Prostate gland (tissue), 2 donors: ENCODE measurements around the gene WDR82. TPM values are rescaled to one million over a fixed set of nuclear protein-coding genes. Genes with fewer than 3 reads are reported as not detected.

ENCODE experiments used
- DNase-seq: peaks from one replicate; pipeline ENCODE4 v3.0.0-alpha.2; 2019; ENCODE audit warnings: low spot score
- H3K27ac ChIP-seq, 2 donors: fragments of 200-600 bp; sonication (generic); 2 replicates each; pipeline ENCODE4 v1.5.1; 2017 to 2019
- H3K27me3 ChIP-seq: fragments of 200-600 bp; sonication (generic); replicated peaks from 2 replicates; pipeline ENCODE4 v1.5.1; 2019; ENCODE audit not compliant: insufficient read depth
- H3K36me3 ChIP-seq, 2 donors: fragments of 200-600 bp; sonication (generic); 1 replicate in 1 of 2; 2 replicates in 1 of 2; pipeline versions ENCODE4 v1.5.1 to v1.8.1; 2017 to 2019
- H3K4me1 ChIP-seq: fragments of 200-600 bp; sonication (generic); replicated peaks from 2 replicates; pipeline ENCODE4 v1.5.1; 2019
- H3K4me3 ChIP-seq, 2 donors: fragments of 200-600 bp; sonication (generic); 2 replicates each; pipeline ENCODE4 v1.5.1; 2017 to 2019
- H3K9me3 ChIP-seq: fragments of 200-600 bp; sonication (generic); 2 replicates; pipeline ENCODE4 v1.5.1; 2017
- POLR2A ChIP-seq: fragments of 450-650 bp; IDR thresholded peaks from one replicate; pipeline ENCODE4 v1.6.1; 2016; ENCODE audit warnings: antibody characterized with exemption, mild to moderate bottlenecking
- POLR2AphosphoS5 ChIP-seq: sonication (generic); formaldehyde crosslinking; IDR thresholded peaks from one replicate; pipeline ENCODE4 v1.6.1; 2017; ENCODE audit warnings: antibody characterized with exemption
- WGBS: methylation state at CpG from one replicate; pipeline ENCODE4 v1.1.5; 2018; 5-methylcytosine and 5-hydroxymethylcytosine counted together
- intact Hi-C: fragments of 100-400 bp; cut with DNase I; formaldehyde crosslinking; loops from one replicate; pipeline ENCODE4 v1.14.2; 2022
- total RNA-seq, 2 donors: library from RNA; depleted of rRNA; stranded (reverse); fragments of >200 nt; gene quantifications; one replicate each; pipeline ENCODE4 v1.1.0, GENCODE V29; 2016
- TF ChIP-seq, protein P1 (sequence below), 4 experiments: fragments of 200-600 bp in 2 of 4; fragments of 450-650 bp in 2 of 4; sonication (generic) in 2 of 4; IDR thresholded peaks; 1 replicate in 3 of 4; 2 replicates in 1 of 4; pipeline ENCODE4 v1.5.1; 2016 to 2019; ENCODE audit warnings: antibody characterized with exemption in 4 of 4, mild to moderate bottlenecking in 2 of 4, moderate library complexity in 2 of 4

Gene WDR82
- total RNA-seq, 2 donors from 2014 or later = 52.4 to 86.9 TPM

DNA sequence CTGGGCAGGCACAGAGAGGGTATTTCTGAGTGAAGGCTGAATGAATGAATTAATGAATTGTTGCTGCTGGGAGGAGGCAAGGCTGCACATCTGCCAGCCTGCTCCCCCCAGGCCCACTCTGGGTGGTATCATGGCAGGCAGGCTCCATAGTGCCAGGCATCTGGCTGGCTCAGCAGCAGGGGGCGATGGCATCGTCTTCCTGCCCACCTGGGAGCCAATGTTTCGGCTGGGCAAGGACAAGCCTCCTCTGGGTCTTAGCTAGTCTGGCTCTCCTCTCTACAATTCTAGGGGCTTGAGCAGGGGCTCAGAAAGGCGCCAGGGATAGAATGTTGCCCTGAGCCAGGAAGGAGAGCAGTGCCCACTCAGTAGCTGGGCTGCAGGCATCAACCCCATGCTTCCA lies 51.3 kb downstream of the WDR82 start:
- TF ChIP-seq POLR2A (no peak), POLR2AphosphoS5 (no peak)
- TF ChIP-seq, protein P1, sequence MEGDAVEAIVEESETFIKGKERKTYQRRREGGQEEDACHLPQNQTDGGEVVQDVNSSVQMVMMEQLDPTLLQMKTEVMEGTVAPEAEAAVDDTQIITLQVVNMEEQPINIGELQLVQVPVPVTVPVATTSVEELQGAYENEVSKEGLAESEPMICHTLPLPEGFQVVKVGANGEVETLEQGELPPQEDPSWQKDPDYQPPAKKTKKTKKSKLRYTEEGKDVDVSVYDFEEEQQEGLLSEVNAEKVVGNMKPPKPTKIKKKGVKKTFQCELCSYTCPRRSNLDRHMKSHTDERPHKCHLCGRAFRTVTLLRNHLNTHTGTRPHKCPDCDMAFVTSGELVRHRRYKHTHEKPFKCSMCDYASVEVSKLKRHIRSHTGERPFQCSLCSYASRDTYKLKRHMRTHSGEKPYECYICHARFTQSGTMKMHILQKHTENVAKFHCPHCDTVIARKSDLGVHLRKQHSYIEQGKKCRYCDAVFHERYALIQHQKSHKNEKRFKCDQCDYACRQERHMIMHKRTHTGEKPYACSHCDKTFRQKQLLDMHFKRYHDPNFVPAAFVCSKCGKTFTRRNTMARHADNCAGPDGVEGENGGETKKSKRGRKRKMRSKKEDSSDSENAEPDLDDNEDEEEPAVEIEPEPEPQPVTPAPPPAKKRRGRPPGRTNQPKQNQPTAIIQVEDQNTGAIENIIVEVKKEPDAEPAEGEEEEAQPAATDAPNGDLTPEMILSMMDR (IDR thresholded peaks at IDR 0.05) = no peak
- 87% methylated on average over 4 of the region's 4 CpGs for WGBS
- H3K4me3 ChIP-seq = no peak overlapping the region
- no peaks in the 10 kb centered on the region for H3K27me3 ChIP-seq
- H3K9me3 ChIP-seq = no peaks in the 10 kb centered on the region
- intact Hi-C loops = no loop called here
- DNase-seq = no peak
- H3K4me1 ChIP-seq = no peaks in the 10 kb centered on the region
- peaks cover 17 to 26% of the 10 kb centered on the region in 2 donors for H3K36me3 ChIP-seq
- no peak overlapping the region for H3K27ac ChIP-seq

DNA sequence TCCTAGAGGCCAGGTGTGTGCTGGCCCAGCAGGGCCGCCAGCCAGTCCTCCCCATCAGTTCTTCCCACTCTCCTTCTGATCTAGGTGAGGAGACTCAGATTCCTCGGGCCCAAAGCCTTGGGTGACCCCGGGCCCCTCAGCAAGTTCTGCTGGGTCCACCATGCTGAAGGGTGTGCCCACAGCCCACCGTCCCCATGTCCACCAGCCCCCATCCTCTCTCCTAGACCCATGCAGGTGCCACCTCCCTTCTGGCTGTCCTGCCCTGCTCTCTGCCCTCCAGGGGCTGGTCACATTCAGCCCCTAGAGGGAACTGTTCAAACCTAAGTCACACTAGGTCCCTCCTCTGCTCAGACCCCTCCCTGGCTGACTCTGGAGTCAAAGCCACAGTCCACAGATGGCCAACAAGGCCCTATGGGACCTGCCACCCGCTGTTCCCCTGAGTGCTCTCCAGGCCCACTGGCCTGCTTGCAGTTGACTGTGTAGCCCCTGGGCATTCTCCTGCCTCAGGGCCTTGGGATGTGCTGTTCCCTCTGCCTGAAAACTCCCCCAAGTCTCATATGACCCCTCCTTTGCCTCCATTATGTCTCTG lies 52.1 kb downstream of the WDR82 start:
- H3K36me3 ChIP-seq = peaks cover 17 to 26% of the 10 kb centered on the region in 2 donors
- no peaks in the 10 kb centered on the region for H3K9me3 ChIP-seq
- DNase-seq = no peak
- TF ChIP-seq, protein P1 (IDR thresholded peaks at IDR 0.05) = no peak
- TF ChIP-seq POLR2A (no peak), POLR2AphosphoS5 (no peak)
- H3K4me3 ChIP-seq = no peak overlapping the region
- no peaks in the 10 kb centered on the region for H3K27me3 ChIP-seq
- WGBS = 73% methylated on average over 5 of the region's 5 CpGs
- no peak overlapping the region for H3K27ac ChIP-seq
- H3K4me1 ChIP-seq = no peaks in the 10 kb centered on the region
- intact Hi-C loops = no loop called here

DNA sequence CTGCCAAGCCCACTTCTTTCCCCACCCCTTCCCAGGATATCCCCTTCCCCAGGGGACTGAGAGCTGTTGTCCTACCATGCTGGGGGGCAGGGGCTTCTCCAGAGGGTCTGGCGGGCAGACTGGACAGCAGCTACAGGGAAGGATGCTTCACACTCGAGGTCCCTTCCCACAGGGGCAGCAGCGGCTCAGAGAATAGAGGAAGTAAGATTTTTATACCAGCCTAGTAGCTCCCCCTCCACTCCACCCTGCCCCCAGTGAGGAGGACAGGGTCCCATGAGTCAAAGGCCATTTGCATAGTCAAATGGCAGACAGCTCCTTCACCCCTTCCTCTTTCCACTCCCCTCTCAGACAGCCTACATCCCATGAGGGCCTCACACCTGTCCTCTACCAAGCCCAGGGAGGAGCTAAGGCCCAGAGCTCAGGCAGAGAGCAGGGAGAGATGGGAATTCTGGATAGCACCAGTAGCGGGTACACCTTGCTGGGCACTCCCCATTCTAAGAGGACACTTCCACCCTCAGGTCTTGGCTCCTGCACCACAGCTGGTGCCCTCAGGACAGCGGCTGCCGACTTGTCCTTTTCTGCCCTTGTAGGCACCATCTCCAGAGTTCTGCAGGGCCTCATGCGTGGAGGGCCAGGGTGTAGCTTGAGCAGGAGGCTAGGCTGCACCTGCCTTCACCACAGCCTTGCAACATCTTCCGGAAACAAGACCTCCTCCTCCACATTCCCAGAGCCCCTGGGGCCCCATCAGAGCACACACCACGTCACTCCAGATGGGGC lies 52.8 kb downstream of the WDR82 start, which contains the start of gene TLR9:
Gene TLR9, minus strand, starts transcription at position 194 of the 777 bp plus-strand sequence. Its CDS starts 116 bp downstream, at position 78.
- no peaks in the 10 kb centered on the region for H3K9me3 ChIP-seq
- no peaks in the 10 kb centered on the region for H3K27me3 ChIP-seq
- H3K27ac ChIP-seq = no peak within 1 kb of the TSS
- intact Hi-C loops = no loop called here
- peaks cover 1% of the 10 kb centered on the region for H3K4me1 ChIP-seq
- H3K36me3 ChIP-seq = peaks cover 16 to 21% of the 10 kb centered on the region in 2 donors
- TF ChIP-seq POLR2AphosphoS5 (no peak), POLR2A (no peak)
- TF ChIP-seq, protein P1 (IDR thresholded peaks at IDR 0.05) = no peak
- no peak for DNase-seq
- 65% methylated on average over 9 of the region's 9 CpGs for WGBS
- H3K4me3 ChIP-seq = no peak within 1 kb of the TSS

DNA sequence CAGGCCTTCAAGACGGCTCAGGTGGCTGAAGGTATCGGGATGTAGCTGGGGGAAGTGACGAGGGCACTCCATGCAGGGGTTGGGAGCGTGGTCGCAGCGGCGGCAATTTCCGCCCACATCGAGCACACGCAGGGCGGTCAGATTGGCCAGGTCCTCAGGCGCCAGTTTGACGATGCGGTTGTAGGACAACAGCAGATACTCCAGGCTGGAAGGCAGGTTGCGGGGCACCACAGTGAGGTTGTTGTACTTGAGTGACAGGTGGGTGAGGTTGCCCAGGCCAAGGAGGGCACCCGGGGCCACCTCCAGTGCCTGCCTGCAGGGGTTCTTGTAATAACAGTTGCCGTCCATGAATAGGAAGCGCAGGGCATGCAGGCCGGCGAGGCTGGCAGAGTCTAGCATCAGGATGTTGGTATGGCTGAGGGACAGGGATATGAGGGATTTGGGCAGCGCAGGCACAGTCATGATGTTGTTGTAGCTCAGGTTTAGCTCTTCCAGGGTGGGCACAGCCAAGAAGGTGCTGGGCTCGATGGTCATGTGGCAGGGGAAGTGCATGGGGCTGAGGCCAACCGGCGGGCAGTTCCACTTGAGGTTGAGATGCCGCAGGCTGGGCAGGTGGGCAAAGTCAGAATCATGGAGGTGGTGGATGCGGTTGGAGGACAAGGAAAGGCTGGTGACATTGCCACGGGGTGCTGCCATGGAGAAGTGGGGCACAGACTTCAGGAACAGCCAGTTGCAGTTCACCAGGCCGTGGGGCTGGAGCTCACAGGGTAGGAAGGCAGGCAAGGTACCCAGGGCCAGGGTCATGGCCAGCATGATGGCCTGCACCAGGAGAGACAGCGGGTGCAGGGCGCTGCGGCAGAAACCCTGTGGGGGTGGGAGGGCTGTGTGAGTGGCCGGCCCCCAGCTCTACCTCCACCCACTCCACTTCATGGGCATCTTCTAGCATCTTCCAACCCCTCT lies 54.7 kb downstream of the WDR82 start:
- WGBS = 94% methylated on average over 32 of the region's 32 CpGs
- DNase-seq = no peak
- TF ChIP-seq POLR2A = no peak
- no peak for TF ChIP-seq POLR2AphosphoS5
- TF ChIP-seq, protein P1 (IDR thresholded peaks at IDR 0.05) = no peak
- peaks cover under 1 to 2% of the 10 kb centered on the region in 2 donors for H3K36me3 ChIP-seq
- H3K27me3 ChIP-seq = no peaks in the 10 kb centered on the region
- H3K4me3 ChIP-seq = no peak overlapping the region
- peaks cover 14% of the 10 kb centered on the region for H3K4me1 ChIP-seq
- intact Hi-C loops = loop anchor here (5.0 kb wide), 1 partner anchor 119 kb away; no protein-coding TSS in a partner anchor
- no peaks in the 10 kb centered on the region for H3K9me3 ChIP-seq
- no peak overlapping the region for H3K27ac ChIP-seq
